Endothelial cell of umbilical vein (primary cell): ENCODE results near the gene FBN3. TPM values are rescaled to one million over a fixed set of nuclear protein-coding genes. Genes with fewer than 3 reads are reported as not detected.

Experiments
- BruUV-seq: library from RNA; stranded (reverse); fragments of 400-500 nt; replicated peaks from 2 replicates; lab custom pipeline; 2021; lab: Mats Ljungman, UMichigan
- CTCF ChIA-PET: fragments of 300-600, 350-600 bp; sonication (Branson Sonifier 250); formaldehyde crosslinking; loops from one replicate; lab custom pipeline; 2021; ENCODE audit warnings: antibody characterized with exemption, inconsistent platforms; lab: Charles Lee
- POLR2A ChIA-PET: fragments of 300-600, 350-600 bp; sonication (Branson Sonifier 250); formaldehyde crosslinking; loops from one replicate; lab custom pipeline; 2021; ENCODE audit warnings: antibody characterized with exemption, inconsistent platforms; lab: Charles Lee
- DNase-seq: peaks from one replicate; pipeline ENCODE4 v3.0.0-alpha.2; 2011; ENCODE audit warnings: low read depth, low spot score
- FAIRE-seq: peaks from 2 replicates; lab custom pipeline; 2011; peaks lifted over from hg19 to GRCh38; lab: Jason Lieb, UNC
- H2AFZ ChIP-seq: 2 replicates; pipeline ENCODE4 v1.6.0; 2012; ENCODE audit warnings: low read depth, low read length, control low read depth, inconsistent platforms
- H3K27ac ChIP-seq: 2 replicates; pipeline ENCODE4 v1.5.1; 2011; ENCODE audit warnings: low read depth, mild to moderate bottlenecking, control low read depth, low read length, moderate library complexity; ENCODE audit not compliant: insufficient read depth
- H3K27me3 ChIP-seq, 2 experiments: 2 replicates each; pipeline versions ENCODE4 v1.6.0 to v1.6.1; 2011; ENCODE audit warnings: low read length in 2 of 2, mixed read lengths in 1 of 2; ENCODE audit not compliant: control insufficient read depth in 2 of 2, insufficient read depth in 2 of 2
- H3K36me3 ChIP-seq, 2 experiments: 2 replicates in 1 of 2; 3 replicates in 1 of 2; pipeline ENCODE4 v1.5.1; 2011; ENCODE audit warnings: low read length in 2 of 2, mild to moderate bottlenecking in 1 of 2, moderate library complexity in 1 of 2; ENCODE audit not compliant: control insufficient read depth in 2 of 2, insufficient read depth in 2 of 2; ENCODE audit errors: extremely low read depth in 1 of 2
- H3K4me1 ChIP-seq: 3 replicates; pipeline ENCODE4 v1.5.1; 2011; ENCODE audit warnings: mild to moderate bottlenecking, low read length; ENCODE audit not compliant: control insufficient read depth, insufficient read depth; ENCODE audit errors: extremely low read depth
- H3K4me2 ChIP-seq: 2 replicates; pipeline ENCODE4 v1.6.1; 2011; ENCODE audit warnings: low read length, control low read depth, mixed read lengths; ENCODE audit not compliant: insufficient read depth
- H3K4me3 ChIP-seq, 3 experiments: fragments of 200-600 bp in 1 of 3; sonication (generic), shearing (Covaris generic) in 1 of 3; replicated peaks in 1 of 3; 2 replicates each; pipeline ENCODE4 v1.5.1; 2011 to 2016; ENCODE audit warnings: control low read depth in 3 of 3, low read length in 3 of 3, mild to moderate bottlenecking in 2 of 3, inconsistent platforms in 1 of 3, low read depth in 1 of 3, moderate library complexity in 1 of 3; ENCODE audit not compliant: insufficient read depth in 1 of 3
- H3K79me2 ChIP-seq: 2 replicates; pipeline ENCODE4 v1.6.0; 2012; ENCODE audit warnings: low read length, inconsistent platforms; ENCODE audit not compliant: control insufficient read depth, insufficient read depth
- H3K9ac ChIP-seq: replicated peaks from 2 replicates; pipeline ENCODE3; 2011; ENCODE audit warnings: low read length, control low read depth; ENCODE audit not compliant: insufficient read depth; ENCODE audit errors: extremely low read depth
- H3K9me1 ChIP-seq: replicated peaks from 3 replicates; pipeline ENCODE4 v1.6.0; 2011; ENCODE audit warnings: mild to moderate bottlenecking, low read length; ENCODE audit not compliant: control insufficient read depth, insufficient read depth; ENCODE audit errors: extremely low read depth
- H3K9me3 ChIP-seq: replicated peaks from 2 replicates; pipeline ENCODE4 v1.5.1; 2012; ENCODE audit warnings: low read length, inconsistent platforms; ENCODE audit not compliant: control insufficient read depth, insufficient read depth
- H4K20me1 ChIP-seq: replicated peaks from 2 replicates; pipeline ENCODE3; 2011; ENCODE audit warnings: mild to moderate bottlenecking, low read length; ENCODE audit not compliant: control insufficient read depth, insufficient read depth; ENCODE audit errors: extremely low read depth
- EZH2 ChIP-seq: IDR thresholded peaks from 2 replicates; pipeline ENCODE4 v1.6.1; 2012; ENCODE audit warnings: borderline replicate concordance, low read depth, mild to moderate bottlenecking, moderate library complexity, low read length, inconsistent platforms; ENCODE audit not compliant: severe bottlenecking
- FOS ChIP-seq: IDR thresholded peaks from 2 replicates; pipeline ENCODE4 v1.6.1; 2011; ENCODE audit warnings: mild to moderate bottlenecking, low read length, moderate library complexity, borderline replicate concordance; ENCODE audit not compliant: insufficient read depth
- GATA2 ChIP-seq: IDR thresholded peaks from 2 replicates; pipeline ENCODE4 v1.7.0; 2011; ENCODE audit warnings: low read depth, mild to moderate bottlenecking, moderate library complexity, mixed read lengths, low read length; ENCODE audit not compliant: insufficient read length, insufficient read depth
- JUN ChIP-seq: IDR thresholded peaks from 2 replicates; pipeline ENCODE4 v1.6.1; 2011; ENCODE audit warnings: borderline replicate concordance, low read depth; ENCODE audit not compliant: insufficient read length, insufficient read depth
- MYC ChIP-seq: IDR thresholded peaks from one replicate; pipeline ENCODE4 v1.6.1; 2011; ENCODE audit warnings: mild to moderate bottlenecking, low read depth, low read length
- POLR2A ChIP-seq: IDR thresholded peaks from 2 replicates; pipeline ENCODE4 v1.6.1; 2012; ENCODE audit warnings: low read depth, mild to moderate bottlenecking, control low read depth, low read length
- POLR2AphosphoS5 ChIP-seq: IDR thresholded peaks from 2 replicates; pipeline ENCODE4 v1.6.1; 2012; ENCODE audit warnings: low read depth, mild to moderate bottlenecking, control low read depth, low read length, moderate library complexity; ENCODE audit not compliant: insufficient read depth
- dilution Hi-C: fragments of 300-500 bp; cut with MboI; formaldehyde crosslinking; loops from one replicate; pipeline ENCODE4 v1.15.0; 2019; ENCODE audit warnings: low sequenced_read_pairs; ENCODE audit not compliant: extremely low pct_ligation_motif_present
- intact Hi-C: fragments of 100-400 bp; cut with micrococcal nuclease; formaldehyde crosslinking; loops from one replicate; pipeline ENCODE4 v1.10.0; 2022
- polyA plus RNA-seq, 4 experiments: library from polyadenylated mRNA; depleted of rRNA in 3 of 4; stranded (reverse) in 3 of 4; unstranded in 1 of 4; fragments of >200 nt; gene quantifications; 2 replicates each; pipeline versions ENCODE4 v1.2.1 to v1.2.3, GENCODE V29; 2011 to 2012; ENCODE audit warnings: missing spikeins in 1 of 4
- total RNA-seq: library from RNA; stranded (reverse); gene quantifications from 2 replicates; pipeline ENCODE4 v1.2.3, GENCODE V29; 2021
- TF ChIP-seq, protein P1 (sequence below), 2 donors: IDR thresholded peaks; 1 replicate in 1 of 2; 2 replicates in 1 of 2; pipeline ENCODE4 v1.5.1; 2011; ENCODE audit warnings: low read length in 2 of 2, mild to moderate bottlenecking in 2 of 2, moderate library complexity in 2 of 2, control low read depth in 1 of 2, inconsistent platforms in 1 of 2, low read depth in 1 of 2; ENCODE audit not compliant: insufficient read depth in 1 of 2; ENCODE audit errors: extremely low read depth in 1 of 2
- TF ChIP-seq, protein P2 (sequence below): IDR thresholded peaks from 2 replicates; pipeline ENCODE4 v1.6.1; 2011; ENCODE audit not compliant: insufficient read depth, insufficient read length

Gene FBN3
- total and polyA plus RNA-seq, 2 donors (not counting 3 experiments of a cell fraction or from before 2014, with no cell fraction given), result not detected

DNA sequence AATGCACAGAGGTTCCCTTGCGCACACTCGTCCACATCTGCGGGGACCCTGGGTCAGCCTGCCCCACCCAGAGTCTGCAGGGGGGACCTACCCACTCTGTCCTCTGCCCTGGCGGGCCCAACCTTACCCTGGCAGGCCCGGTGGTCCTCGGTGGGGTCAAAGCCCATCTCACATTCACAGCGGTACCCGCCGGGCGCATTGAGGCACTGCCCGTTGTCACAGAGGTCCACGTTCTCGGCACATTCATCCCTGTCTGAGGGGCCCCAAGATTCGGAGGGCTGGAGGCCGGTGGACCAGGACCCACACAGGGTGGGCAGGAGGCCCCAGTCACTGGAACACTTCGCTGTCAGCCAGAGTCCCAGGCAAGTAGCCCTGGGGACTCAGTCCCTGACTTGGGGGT, 38.5 kb downstream of the FBN3 start:
- H3K4me1 ChIP-seq, result no peaks in the 10 kb centered on the region
- H3K4me2 ChIP-seq, result no peak overlapping the region
- dilution Hi-C loops (no loop called here), intact Hi-C loops (no loop called here)
- no peak overlapping the region for H2AFZ ChIP-seq
- POLR2A ChIA-PET, result no interaction called here
- FAIRE-seq (no peak), DNase-seq (no peak)
- no peak overlapping the region for H3K9ac ChIP-seq
- no peaks in the 10 kb centered on the region for H3K9me3 ChIP-seq
- no peaks in the 10 kb centered on the region for H3K9me1 ChIP-seq
- BruUV-seq, result no TSS peak
- no peak overlapping the region for H3K27ac ChIP-seq
- H4K20me1 ChIP-seq, result no peaks in the 10 kb centered on the region
- CTCF ChIA-PET, result no interaction called here
- H3K36me3 ChIP-seq, result no peaks in the 10 kb centered on the region
- no peak overlapping the region for H3K4me3 ChIP-seq
- H3K27me3 ChIP-seq, result no peaks in the 10 kb centered on the region
- no peaks in the 10 kb centered on the region for H3K79me2 ChIP-seq
- TF ChIP-seq POLR2AphosphoS5 (no peak), FOS (no peak), EZH2 (no peak), GATA2 (no peak), MYC (no peak), POLR2A (no peak), JUN (no peak)
- TF ChIP-seq, protein P1, sequence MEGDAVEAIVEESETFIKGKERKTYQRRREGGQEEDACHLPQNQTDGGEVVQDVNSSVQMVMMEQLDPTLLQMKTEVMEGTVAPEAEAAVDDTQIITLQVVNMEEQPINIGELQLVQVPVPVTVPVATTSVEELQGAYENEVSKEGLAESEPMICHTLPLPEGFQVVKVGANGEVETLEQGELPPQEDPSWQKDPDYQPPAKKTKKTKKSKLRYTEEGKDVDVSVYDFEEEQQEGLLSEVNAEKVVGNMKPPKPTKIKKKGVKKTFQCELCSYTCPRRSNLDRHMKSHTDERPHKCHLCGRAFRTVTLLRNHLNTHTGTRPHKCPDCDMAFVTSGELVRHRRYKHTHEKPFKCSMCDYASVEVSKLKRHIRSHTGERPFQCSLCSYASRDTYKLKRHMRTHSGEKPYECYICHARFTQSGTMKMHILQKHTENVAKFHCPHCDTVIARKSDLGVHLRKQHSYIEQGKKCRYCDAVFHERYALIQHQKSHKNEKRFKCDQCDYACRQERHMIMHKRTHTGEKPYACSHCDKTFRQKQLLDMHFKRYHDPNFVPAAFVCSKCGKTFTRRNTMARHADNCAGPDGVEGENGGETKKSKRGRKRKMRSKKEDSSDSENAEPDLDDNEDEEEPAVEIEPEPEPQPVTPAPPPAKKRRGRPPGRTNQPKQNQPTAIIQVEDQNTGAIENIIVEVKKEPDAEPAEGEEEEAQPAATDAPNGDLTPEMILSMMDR (IDR thresholded peaks at IDR 0.05; ENCODE audit: extremely low read depth in 1 of 2, insufficient read depth in 1 of 2, low read depth in 1 of 2, low read length in 2 of 2), result no peak
- TF ChIP-seq, protein P2, sequence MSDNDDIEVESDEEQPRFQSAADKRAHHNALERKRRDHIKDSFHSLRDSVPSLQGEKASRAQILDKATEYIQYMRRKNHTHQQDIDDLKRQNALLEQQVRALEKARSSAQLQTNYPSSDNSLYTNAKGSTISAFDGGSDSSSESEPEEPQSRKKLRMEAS, result no peak
